HG02678 (cell line): ENCODE measurements around the gene SNAPC3.

Experiments used
- ATAC-seq: cut with Tn5 transposase; IDR thresholded peaks from one replicate; pipeline ENCODE4 v1.9.1; 2021; ENCODE audit warnings: mild to moderate bottlenecking, moderate library complexity; ENCODE audit not compliant: unreplicated experiment

The SNAPC3 gene

DNA sequence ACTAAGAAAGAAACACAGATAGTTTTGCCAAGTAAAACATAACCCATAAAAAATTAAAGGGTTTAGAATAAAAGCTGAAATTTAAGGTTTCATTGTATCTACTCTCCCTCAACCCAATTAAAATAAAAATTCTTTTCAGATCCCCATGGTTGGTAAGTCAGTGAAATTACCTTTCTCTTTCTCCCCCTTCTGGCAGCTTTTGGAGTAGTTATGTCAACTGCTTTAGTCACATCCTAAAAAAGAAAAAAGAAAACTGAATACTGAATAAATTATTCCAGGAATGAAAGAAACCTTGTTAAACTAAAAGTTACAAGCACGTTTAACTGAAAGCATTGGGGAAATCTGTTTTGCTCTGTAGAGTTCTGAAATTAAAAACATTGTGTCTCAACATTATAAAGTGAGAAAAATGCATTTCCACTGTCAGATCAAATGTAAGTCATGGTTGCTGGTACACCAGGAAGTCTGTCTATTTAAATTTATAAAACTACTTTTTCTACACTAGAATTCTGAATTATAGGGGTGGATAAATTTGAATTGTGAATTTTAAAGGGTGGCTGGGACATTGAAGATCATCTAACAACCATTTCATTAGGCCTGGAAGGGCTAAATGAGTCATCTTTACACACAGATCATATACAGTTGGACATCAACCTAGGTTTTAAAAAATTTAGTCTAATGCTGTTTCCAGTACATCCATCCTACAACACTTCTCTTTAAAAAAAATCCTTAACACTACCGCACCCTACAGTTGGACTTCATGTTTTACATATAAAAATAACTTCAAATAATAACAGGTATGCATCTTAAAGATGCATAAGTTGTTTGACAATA is 63.4 kb downstream of the SNAPC3 start:
- no peak for ATAC-seq

DNA sequence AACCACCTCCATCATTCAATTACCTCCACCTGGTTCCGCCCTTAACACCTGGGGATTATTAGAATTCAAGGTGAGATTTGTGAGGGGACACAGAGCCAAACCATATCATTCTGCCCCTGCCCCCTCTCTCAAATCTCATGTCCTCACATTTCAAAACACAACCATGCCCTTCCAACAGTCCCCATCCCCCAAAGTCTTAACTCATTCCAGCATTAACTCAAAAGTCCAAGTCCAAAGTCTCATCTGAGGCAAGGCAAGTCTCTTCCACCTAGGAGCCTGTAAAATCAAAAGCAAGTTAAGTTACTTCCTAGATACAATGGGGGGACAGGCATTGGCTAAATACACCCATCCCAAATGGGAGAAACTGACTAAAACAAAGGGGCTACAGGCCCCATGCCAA is 69.3 kb downstream of the SNAPC3 start:
- no peak for ATAC-seq

DNA sequence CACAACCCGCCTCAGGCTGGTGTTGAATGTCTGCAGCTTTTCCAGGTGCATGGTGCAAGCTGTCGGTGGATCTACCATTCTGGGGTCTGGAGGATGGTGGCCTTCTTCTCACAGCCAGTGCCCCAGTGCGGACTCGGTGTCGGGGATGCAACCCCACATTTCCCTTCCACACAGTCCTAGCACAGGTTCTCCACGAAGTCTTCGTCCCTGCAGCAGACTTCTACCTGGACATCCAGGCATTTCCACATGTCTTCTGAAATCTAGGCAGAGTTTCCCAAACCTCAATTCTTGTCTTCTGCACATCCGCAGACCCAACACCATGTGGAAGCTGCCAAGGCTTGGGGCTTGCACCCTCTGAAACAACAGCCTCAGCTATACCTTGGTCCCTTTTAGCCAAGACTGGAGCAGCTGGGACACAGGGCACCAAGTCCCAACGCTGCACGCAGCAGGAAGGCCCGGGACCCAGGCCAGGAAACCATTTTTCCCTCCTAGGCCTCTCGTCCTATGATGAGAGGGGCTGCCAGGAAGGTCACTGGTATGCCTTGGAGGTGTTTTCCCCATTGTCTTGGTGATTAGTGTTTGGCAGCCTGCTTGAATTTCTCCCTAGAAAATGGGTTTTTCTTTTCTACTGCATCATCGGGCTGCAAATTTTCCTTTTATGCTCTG is 69.9 kb downstream of the SNAPC3 start:
- ATAC-seq: no peak

DNA sequence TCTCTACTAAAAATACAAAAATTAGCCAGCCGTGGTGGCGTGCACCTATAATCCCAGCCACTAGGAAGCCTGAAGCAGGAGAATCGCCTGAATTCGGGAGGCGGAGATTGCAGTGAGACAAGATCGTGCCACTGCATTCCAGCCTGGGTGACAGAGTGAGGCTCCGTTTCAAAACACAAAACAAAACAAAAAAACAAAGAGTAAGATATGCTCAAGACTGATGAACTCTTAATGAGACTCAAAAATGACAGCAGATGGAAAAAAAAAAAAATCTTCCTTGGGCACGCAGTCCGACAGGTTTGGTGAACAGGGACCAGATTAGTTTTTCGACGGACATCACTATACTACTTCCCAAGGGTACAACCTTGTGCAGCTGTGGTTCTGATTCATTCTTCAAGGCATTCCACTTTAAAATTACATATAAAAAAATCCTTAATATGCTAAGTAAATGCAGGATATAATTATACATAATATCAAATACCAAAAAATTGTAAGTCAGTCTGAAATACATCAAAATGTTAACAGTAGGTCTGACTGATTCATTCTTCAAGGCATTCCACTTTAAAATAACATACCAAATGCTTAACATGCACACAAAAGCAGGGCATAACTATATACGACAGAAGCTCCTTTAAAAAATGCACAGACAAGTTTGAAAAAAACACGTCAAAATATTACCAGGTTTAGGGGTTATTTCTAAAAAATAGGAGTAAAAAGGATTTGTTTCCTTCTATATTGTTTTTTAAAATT is 75.7 kb downstream of the SNAPC3 start:
- no peak for ATAC-seq

DNA sequence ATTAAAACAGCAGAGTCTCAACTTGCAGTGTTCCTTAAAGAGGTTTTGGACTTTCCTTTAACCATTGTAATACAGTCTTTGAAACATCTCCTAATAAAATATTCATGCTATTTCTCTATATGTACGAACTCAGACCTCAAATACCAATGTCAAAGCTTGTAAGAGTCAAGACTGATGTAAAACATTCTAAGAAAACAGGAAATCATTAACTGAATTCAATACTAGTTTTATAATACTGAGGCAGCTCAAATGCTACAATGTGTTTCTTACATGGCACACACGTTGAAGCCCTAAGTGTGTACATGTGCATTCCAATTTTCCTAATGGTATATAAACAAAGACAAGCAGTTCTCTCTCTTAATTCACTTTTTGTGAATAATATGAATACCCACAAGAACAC is 76.5 kb downstream of the SNAPC3 start:
- no peak for ATAC-seq

DNA sequence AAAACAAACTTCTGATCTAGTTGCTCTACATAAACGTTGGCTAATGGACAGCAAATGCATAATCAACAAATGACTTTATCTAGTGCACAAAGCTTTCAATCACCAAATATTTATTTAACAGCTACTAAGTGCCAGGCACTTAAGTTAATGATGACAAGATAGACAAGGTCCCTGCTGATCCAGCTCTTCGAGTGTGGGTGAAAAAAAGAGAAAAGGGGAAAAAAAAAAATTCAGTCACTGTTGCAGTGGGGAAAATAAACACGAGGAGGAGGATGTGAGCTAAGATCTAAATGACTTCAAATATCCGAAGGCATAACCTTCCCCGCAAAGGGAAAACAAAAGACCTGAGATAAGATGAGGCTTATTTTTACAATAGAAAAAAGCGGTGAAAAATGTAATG is 78.5 kb downstream of the SNAPC3 start:
- no peak for ATAC-seq

DNA sequence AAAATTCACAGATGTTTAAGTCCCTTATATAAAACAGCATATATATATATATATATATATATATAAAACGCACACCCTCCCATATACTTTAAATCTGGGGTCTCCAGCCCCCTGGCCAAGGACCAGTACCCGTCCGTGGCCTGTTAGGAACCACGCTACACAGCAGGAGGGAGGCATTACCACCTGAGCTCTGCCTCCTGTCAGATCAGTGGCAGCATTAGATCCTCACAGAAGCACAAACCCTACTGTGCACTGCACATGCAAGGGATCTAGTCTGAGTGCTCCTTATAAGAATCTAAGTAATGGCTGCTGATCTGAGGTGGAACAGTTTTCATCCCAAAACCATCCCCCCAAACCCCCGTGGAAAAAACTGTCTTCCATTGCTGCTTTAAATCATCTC is 79.1 kb downstream of the SNAPC3 start:
- no peak for ATAC-seq

DNA sequence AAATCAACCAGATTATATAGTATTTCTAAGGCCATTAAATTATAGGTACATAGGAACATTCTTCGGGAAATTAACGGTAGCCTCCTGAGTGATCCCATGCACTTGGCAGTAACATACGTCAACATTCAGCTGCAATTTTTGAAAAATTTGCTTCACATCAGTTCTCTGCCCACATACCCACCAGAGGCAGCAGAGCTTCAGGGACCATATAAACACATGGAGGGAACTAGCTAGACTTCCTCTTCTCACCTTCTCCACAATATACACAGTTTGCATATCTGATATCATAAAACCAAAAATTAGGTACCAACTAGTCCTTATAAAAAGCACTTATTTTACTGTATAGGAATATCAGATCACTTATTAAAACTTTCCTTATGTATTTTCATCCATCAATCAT is 83.2 kb downstream of the SNAPC3 start:
- no peak for ATAC-seq

DNA sequence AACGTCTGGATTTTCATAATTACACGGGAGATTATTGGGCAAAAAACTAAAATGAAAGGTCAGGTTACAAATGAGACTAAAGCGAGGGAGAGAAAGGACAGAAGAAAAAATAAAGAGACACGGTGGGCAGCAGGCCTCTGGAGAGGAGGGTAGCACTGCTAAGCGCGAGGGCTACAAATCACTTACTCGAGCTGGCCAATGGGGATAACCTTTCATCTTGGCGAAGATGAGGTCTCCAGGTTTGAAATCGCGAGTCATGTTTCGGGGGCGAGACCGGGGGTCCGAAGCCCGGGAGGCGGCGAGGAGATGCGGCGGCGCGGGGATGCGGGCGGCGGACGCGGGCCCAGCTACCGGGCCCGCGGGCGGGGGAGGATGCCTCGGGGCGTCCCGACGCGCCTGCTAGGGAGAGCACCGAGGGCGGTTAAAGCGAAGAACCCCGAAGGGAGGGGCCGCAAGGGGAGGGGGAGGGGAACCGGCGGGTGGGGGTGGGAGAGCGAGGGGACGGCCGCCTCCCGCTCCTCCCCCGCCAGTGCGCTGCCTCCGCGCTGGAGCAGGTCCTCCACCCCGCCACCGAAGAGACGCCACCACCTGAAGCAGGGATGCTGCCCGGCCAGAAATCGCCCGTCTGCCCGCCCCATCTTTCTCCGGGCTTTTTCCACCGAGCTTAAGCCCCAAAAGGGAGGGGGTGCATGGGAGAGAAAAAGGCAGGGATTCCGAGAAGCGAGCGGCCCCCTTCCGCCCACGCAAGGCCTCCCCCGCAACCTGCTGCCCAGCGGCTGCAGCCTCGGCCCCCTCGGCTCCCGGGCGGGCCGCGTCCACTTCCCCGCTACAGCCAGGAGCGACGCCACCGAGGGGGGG is 87.5 kb downstream of the SNAPC3 start:
- peak; percentile 38 for ATAC-seq

DNA sequence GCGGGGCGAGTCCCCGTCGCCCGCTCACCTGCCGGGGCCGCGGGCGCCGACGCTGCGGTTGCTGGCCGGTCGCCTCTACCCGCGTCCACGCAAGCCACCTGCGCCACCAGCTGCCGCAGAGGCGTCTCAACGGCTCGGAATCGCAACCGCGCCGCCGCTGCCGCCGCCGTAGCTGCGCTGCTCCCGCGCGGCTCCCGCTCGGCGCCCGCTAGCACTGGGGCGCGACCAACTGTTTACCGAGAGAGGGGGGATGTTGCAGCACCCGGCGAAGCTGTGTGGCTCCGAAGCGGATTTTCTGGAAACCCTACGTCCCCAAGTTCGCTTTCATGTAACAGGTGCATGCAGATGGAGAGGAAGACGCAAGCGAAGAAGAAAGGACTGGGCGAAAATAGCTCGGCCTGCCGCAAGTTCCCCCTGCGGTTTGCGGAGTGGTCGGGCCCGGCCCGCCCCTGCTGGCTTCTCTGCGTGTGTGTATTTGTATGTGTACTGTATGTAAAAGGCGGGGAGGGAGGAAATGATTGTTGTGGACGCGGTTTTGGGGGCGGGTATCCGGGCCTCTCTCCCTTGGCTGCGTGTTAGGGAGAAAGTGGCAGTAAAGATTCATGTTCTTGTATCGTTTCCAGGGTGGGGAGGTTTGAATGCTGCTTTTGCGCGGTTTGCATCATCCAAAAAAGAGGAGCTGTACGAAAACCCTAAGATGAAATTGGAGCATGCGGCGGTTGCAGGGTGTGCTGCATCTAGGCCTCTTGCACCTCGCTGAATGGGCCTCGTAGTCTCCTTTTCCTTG is 88.3 kb downstream of the SNAPC3 start, which contains the start of gene PSIP1:
PSIP1 (minus strand) TSS at position 182 of the 787 bp plus-strand sequence. CDS start 782 bp downstream, outside the sequence.
- peak; percentile 76 for ATAC-seq
